GM12872 (cell line): ENCODE results near the gene PACSIN2.

Experiments
- CTCF ChIP-seq: IDR thresholded peaks from 3 replicates; pipeline ENCODE4 v1.5.1; 2011; ENCODE audit warnings: low read depth, mild to moderate bottlenecking, low read length, moderate library complexity; ENCODE audit not compliant: insufficient read depth

PACSIN2 gene

GRCh38 chr22:42856865-42857704, 157.9 kb downstream of the PACSIN2 start, which contains the start of gene ARFGAP3:
Gene ARFGAP3 (minus strand): TSS chr22:42857273. CDS start chr22:42857182, 91 bp downstream.
- TF ChIP-seq CTCF, result no peak

GRCh38 chr22:42856179-42856864, 158.6 kb downstream of the PACSIN2 start:
- no peak for TF ChIP-seq CTCF

- TF ChIP-seq CTCF, result no peak
These were observed 159.2 kb downstream of the PACSIN2 start for GRCh38 chr22:42855721-42856120.

- no peak for TF ChIP-seq CTCF
These were observed 159.7 kb downstream of the PACSIN2 start for GRCh38 chr22:42855211-42855610.

- TF ChIP-seq CTCF, result no peak
These were observed 165.9 kb downstream of the PACSIN2 start for GRCh38 chr22:42848941-42849550.

- no peak for TF ChIP-seq CTCF
These were observed 167.8 kb downstream of the PACSIN2 start for GRCh38 chr22:42847110-42847509.

- no peak for TF ChIP-seq CTCF
These were observed 170.2 kb downstream of the PACSIN2 start for GRCh38 chr22:42844756-42845155.
